GM21737 (cell line): Measurements from ENCODE around the gene INO80B.
"Not testable (repeated sequence)": the region's sequence is repeated elsewhere in the genome, so short reads cannot be mapped to it uniquely, and the experiment has no call there.

Experiments
- ATAC-seq: cut with Tn5 transposase; IDR thresholded peaks from one replicate; pipeline ENCODE4 v1.9.1; 2021; ENCODE audit warnings: mild to moderate bottlenecking, moderate library complexity; ENCODE audit not compliant: unreplicated experiment

Gene INO80B

DNA sequence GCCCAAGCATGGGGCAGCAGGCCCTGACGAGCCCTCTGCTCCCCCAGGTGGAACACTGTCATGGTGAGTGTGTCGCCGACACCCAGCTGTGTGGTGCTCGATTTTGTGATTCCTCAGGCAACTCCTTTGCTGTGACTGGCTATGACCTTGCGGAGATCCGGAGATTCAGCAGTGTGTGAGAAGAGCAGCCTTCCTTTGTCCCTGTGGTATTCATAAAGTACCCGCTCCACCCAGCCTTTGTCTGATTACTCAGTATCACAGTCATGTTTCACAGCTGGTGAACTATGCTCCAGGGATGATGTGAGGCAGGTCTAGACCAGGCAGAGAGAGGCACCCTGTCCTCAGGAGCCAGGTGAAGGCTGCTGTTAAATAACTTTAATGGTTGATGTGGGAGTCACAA lies 29.4 kb upstream of the INO80B start:
- ATAC-seq: no peak

DNA sequence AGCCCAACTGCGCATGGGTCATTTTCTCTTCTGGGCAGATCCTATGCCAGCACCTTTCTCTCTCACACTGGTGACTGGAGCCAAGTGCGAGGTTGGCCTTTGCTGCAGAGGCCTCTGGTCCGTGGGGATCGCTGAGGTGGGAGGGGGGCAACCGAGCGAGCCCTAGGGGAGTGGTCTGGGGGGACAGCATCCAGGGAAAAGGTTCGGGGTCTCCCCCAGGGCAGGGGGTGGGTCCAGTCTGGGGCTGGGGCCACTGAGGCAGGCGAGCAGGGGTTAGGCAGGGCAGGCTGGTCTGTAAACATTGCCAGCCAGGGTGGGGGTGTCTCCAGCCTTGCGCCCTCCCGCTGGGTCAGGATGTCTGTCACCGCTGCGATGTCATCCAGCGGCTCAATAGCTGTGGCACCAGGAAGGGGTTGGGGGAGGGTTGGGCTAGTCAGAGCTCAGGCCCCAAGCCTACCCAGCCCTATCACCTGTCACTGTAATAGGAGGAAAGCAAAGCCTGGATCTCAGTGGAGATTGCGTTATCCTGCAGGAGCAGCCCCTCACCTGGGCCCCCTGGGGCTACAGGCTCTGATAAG lies 28.6 kb upstream of the INO80B start:
- no peak for ATAC-seq

DNA sequence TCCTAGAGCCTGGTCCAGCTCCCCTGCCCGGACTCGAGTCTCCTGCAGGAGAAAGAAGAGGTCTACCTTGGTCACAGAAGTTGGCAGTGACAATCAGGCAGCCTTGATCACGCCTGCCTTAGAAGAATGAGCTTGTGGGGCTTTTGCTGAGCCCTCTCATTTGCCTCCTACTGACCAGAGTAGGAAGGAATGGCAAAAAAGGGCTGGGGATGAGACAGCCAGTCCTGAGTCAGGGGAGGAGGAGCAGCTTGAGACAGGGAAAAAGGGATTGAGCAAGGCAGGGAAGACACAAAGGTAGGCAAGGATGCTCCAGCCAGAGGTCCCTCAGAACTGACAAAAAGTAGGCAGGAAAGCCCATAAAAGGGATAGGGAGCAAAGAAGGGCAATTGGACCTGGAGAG lies 27.3 kb upstream of the INO80B start:
- no peak for ATAC-seq

GRCh38 chr2:74428675-74429074 lies 26.2 kb upstream of the INO80B start:
- ATAC-seq: no peak

DNA sequence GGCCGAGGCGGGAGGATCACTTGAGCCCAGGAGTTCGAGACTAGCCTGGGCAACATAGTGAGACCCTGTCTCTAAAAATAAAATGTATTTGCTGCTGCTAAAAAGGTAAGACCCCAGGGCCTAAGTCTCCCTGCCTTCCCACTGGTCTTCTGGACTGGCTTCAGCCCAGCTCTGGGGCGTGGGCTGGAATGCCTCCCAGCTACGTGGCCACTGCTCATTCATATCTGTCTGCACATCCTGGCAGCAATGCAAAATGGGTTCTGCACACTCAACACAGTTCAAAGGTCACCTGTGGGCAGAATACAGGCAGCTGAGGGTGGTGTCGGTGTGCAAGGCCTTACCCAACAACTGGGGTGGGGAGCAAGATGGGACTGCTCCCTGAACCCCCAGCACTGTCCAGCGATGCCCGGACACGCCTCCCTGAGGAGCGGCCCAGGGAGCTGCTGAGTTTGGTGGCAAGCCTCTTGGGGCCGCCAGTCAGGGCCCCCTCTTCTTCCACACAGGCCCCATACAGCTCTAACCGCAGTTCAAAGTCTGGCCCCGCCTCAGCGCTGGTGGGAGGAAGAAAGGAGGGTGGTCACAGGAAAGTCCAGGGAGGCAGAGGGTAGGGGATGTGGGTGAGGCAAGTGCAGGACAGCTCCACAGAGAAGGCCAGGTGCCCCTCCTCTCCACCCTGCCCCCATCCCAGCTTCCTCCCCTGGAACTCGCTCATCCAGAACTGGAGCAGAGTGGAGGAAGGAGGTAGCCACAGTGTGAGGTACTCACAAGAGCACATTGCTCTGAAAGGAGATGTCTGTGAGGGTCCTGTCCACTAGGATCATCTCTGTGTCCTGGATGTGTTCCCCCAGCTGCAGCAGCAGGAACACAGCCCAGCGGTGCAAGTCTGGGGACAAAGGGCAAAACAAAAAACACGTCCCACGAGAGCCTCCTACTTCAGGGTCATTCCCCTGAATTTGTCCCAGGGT lies 25.1 kb upstream of the INO80B start:
- no peak for ATAC-seq

- no peak for ATAC-seq
These were observed 24.4 kb upstream of the INO80B start for GRCh38 chr2:74430502-74430901.

DNA sequence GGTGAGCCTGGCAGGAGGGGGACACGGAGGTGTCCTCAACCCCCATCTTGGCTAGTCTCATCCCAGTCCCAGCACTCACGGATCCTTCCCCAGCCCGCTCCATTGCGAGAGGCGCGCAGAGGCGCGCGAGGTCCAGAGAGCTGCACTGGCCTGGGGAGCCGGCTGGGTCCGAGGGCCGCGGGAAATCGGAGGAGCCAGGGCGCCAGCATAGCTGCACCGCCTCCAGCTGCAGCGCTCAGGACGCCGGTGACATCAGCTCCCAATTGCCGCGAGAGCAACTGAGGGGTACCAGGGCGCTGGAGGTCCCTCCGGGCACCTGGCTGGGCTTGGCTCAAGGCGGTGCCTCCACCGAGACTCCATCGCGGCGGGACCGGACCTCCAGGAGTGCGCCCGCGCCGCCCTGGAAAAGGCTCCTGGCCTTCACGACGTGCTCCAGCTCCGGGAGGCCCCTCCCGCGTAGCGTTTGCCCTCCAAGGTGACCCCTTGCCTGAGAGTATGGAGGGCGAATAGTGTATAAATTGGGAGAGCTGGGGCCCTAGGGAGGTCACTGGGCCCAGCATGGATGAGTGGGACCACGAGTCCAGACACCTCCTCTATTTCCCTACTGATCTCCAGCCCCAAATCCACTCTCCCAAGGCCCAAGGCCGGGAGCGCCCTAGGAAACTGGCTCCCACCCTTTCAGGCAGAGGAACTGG lies 18.6 kb upstream of the INO80B start:
- ATAC-seq: no peak

GRCh38 chr2:74436848-74437695 lies 17.8 kb upstream of the INO80B start:
- ATAC-seq: no peak

DNA sequence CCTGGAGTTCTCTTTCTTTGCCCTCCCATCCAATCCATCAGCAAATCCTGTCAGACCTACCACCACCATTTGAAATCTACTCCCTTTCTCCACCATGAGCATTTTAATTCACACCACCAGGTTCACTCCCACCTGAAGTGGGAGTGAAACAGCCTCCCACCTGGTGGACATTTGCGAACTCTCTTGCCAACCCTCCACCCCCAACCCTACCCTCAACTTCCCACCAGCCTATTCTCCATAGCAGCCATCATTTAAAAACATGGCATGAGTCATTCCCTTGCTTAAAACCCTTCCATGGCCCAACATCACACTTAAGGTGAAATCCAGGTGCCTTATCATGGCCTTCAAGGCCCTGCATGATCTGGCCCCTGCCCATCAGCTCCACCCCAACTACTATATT lies 16.6 kb upstream of the INO80B start:
- ATAC-seq: no peak

GRCh38 chr2:74439373-74439772 lies 15.5 kb upstream of the INO80B start:
- no peak for ATAC-seq

DNA sequence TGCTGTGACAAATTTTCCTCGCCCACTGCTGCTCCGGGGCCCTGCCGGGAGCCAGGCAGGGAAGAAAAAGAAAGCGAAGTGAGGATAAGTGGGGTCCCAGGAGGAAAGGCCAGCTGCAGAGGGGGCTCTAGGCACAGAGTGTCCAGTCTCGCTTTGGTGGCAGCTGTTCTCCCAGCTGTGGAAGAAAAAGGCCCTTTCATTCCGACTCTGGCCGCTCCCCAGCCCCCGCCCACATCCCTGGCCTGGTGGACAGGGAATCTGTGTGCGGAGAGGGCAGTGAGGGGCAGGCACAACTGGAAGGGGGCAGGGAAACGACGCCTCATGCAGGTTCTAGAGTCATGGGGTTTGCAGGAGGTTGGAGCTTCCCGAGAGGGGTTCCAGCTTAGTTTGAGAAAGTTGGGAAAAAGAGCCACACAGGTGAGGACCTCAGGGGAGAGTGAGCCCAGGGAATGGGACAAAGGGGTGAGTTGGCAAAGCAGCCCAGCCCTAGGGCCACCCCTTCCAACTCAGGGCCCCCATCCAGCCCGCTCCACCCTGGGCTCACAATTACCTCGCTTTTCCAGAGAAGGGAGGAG lies 15.0 kb upstream of the INO80B start:
- ATAC-seq: no peak

DNA sequence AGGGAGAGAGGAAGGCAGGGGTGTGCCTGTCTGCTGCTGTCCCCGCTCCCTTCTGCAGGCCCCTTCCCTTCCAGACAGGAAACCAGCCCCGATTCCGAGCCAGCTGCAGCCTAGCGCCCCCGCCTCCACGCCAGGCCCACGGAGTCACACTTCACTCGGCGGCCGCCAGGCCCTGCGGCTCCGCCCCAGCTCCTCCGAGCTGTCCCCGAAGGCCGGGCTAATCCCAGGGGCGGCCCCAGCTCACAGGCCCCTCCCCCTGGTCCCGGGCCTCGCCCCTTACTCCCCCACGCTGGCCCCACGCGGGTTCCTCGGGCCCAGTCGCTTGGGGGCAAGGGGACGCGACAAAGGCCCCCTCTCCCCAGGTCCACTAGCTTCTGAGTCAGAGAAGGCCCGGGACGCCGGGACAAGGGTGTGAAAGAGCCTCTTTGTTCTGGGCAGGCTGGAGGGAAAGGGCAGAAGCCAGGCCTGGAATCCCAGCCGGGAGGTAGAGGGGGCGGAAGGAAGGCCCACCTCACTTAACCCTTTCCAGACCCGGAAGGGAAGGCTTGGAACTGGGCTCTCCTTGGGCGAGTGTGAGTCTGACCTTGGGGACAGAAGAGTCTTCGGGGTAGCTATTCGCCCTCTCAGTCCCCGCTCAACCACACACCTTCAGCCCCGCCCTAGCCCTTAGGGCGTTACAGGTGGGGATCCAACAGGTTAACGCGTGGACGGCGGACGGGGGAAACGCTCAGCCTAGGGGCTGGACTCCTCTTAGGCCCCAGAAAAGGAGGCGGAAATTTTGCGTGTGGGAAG lies 14.3 kb upstream of the INO80B start:
- ATAC-seq: peak; percentile 87

GRCh38 chr2:74441170-74441689 lies 13.7 kb upstream of the INO80B start:
- ATAC-seq: no peak

GRCh38 chr2:74441690-74442482 lies 13.0 kb upstream of the INO80B start, which contains the start of gene RTKN:
Gene RTKN, minus strand, starts transcription at chr2:74441937. Its CDS starts 121 bp downstream, at chr2:74441816.
- ATAC-seq: peak; percentile 39

GRCh38 chr2:74442483-74443297 lies 12.2 kb upstream of the INO80B start:
- not testable (repeated sequence) for ATAC-seq

DNA sequence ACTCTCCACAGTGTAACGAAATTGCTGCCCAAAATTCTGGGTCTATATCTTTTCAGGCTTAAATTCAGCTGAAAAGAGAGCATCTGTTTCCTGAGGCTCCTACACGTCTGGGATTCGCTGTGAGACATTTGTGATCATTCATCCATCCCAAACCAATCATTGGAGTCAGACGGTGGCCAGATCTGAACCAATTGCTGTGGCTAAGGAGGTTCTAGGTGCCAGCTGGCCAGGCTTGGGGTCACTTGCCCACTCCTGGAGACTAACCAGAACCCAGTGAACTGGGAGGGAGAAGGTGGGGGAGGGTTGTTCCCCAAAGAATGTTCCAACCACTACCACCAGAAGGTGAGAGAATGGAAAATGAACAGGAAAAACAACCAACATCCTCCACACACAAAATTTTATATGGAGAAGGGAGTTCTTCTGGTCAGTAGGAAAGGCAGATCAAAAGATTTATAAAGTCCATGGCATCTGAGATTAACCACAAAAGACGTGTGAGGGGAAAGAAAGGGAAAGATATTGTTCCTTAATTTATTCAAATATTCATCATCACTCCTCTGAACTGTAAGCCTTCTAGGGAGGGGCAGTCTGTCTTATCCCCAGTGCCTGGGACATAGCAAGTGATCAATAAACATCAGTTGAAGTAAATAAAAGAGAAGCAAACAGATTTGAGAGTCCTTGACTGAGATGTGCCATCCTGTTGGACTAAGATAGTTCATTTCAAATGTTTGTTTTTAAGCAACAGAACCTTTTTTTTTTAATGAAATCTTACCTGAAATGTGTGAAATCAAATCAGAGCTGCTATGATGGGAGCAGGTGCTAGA lies 10.2 kb upstream of the INO80B start:
- ATAC-seq: no peak
